ENCODE data around the gene GADD45G. TPM values are rescaled to one million over a fixed set of nuclear protein-coding genes. Genes with fewer than 3 reads are reported as not detected.

Gene GADD45G
- total RNA-seq, 1 donor from 2014 or later: under 0.01 TPM

DNA sequence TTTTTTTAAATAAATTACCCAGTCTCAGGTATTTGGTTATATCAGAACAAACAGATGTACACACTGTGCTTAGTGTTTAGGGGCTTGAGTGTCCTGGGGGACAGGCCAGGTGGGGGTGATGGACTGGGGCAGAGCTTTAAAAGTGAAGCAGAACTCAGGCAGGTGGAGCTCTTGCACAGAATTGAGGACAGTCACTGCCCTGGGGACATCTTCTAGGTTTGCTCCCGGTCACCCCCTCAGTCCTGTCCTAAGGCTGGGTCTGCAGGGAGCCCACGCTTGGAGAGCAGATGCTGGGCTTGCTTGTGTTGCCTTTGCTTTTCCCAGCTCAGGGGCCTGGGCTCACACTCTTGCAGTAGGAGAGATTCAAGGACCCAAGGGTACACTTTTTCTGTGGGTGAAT lies 10.8 kb downstream of the GADD45G start:
- no peak for TF ChIP-seq CTCF (IDR thresholded peaks at IDR 0.05; ENCODE audit: insufficient read depth, low read length, severe bottlenecking)
- FAIRE-seq (no peak), DNase-seq (ENCODE audit: low read depth) (no peak)
- H3K27me3 ChIP-seq (ENCODE audit: control insufficient read depth, insufficient read depth, low read length): peaks cover 1% of the 10 kb centered on the region
- no peaks in the 10 kb centered on the region for H3K36me3 ChIP-seq (ENCODE audit: control insufficient read depth, insufficient read depth, low read length)
- no peak overlapping the region for H3K4me3 ChIP-seq (ENCODE audit: low read depth, low read length)

DNA sequence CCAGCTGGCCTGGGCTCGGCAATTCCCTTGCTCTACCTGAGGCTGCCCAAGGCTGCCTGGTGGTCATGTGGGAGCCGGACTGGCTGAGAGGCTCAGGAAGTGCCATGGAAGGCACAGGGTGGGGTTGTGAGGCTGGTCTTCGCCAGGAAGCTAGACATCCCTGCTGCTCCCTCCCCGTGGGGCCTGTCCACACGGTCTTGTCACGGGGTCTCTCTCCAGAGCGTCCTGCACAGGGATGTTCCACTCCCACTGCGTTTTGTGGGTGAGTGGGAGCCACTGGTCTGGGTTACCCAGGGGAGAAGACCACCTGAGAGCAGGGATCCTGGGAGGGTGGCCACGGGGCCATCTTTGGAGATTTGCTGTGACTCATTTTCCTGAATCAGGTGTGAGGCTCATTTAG lies 11.6 kb downstream of the GADD45G start:
- peaks cover 1% of the 10 kb centered on the region for H3K27me3 ChIP-seq (ENCODE audit: control insufficient read depth, insufficient read depth, low read length)
- no peak for TF ChIP-seq CTCF (IDR thresholded peaks at IDR 0.05; ENCODE audit: insufficient read depth, low read length, severe bottlenecking)
- no peaks in the 10 kb centered on the region for H3K36me3 ChIP-seq (ENCODE audit: control insufficient read depth, insufficient read depth, low read length)
- no peak overlapping the region for H3K4me3 ChIP-seq (ENCODE audit: low read depth, low read length)
- DNase-seq (ENCODE audit: low read depth) (no peak), FAIRE-seq (no peak)

GRCh38 chr9:89617978-89618377 lies 13.2 kb downstream of the GADD45G start:
- FAIRE-seq (no peak), DNase-seq (ENCODE audit: low read depth) (no peak)
- no peak overlapping the region for H3K4me3 ChIP-seq (ENCODE audit: low read depth, low read length)
- no peak for TF ChIP-seq CTCF (IDR thresholded peaks at IDR 0.05; ENCODE audit: insufficient read depth, low read length, severe bottlenecking)
- peaks cover 3% of the 10 kb centered on the region for H3K27me3 ChIP-seq (ENCODE audit: control insufficient read depth, insufficient read depth, low read length)
- H3K36me3 ChIP-seq (ENCODE audit: control insufficient read depth, insufficient read depth, low read length): no peaks in the 10 kb centered on the region

DNA sequence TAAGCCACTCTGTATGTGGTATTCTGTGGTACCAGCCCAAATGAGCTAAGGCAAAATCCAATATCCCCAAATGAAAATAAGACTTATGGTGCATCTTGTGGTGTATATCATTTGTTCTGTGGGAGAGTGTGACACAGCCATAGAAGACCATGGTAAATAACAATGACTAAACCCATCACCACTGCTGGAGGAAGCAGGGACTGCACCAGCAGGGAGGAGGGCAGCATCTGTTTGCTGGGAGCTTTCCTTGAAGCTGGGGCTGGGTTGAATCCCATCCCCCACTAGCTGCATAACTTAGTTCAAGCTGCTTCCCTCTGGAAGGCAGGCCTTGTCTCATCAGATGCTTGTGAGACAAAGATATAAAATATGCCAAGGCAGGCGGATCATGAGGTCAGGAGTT lies 14.2 kb downstream of the GADD45G start:
- H3K36me3 ChIP-seq (ENCODE audit: control insufficient read depth, insufficient read depth, low read length): no peaks in the 10 kb centered on the region
- FAIRE-seq (peak; percentile 40), DNase-seq (ENCODE audit: low read depth) (no peak)
- TF ChIP-seq CTCF (IDR thresholded peaks at IDR 0.05; ENCODE audit: insufficient read depth, low read length, severe bottlenecking): no peak
- H3K4me3 ChIP-seq (ENCODE audit: low read depth, low read length): no peak overlapping the region
- peaks cover 3% of the 10 kb centered on the region for H3K27me3 ChIP-seq (ENCODE audit: control insufficient read depth, insufficient read depth, low read length)

DNA sequence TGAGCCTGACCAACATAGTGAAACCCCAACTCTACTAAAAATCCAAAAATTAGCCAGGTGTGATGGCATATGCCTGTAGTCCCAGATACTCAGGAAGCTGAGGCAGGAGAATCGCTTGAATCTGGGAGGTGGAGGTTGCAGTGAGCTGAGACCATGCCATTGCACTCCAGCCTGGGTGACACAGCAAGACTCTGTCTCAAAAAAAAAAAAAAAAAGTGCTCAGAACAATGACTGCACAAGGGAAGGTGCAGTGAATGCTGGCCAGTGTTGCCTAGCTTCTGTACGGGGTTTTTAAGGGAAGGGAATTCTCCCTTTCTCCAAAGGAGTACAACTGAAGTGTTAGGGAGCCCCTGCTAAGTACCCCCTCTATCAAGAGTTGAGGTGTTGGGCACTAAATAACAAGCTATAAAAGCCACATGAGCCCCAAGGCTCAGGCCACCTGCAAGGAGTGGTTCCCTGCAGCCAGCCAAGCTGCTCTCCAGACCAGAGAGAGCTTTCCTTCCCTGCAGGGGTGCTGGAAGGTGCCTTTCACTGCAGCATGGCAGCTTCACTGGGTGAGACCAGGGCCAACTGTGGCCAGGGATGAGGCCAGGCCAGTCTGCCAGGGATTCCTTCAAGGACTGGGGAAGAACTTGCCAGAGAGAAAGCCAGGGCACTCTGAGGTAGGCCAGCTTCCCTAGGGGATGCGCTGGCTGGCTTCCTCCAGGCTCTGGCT lies 14.8 kb downstream of the GADD45G start:
- no peak for TF ChIP-seq CTCF (IDR thresholded peaks at IDR 0.05; ENCODE audit: insufficient read depth, low read length, severe bottlenecking)
- DNase-seq (ENCODE audit: low read depth): no peak
- Histone ChIP-seq H3K27me3 (ENCODE audit: control insufficient read depth, insufficient read depth, low read length) (peaks cover 3% of the 10 kb centered on the region), H3K36me3 (ENCODE audit: control insufficient read depth, insufficient read depth, low read length) (no peaks in the 10 kb centered on the region), H3K4me3 (ENCODE audit: low read depth, low read length) (no peak overlapping the region)
- FAIRE-seq: no peak

DNA sequence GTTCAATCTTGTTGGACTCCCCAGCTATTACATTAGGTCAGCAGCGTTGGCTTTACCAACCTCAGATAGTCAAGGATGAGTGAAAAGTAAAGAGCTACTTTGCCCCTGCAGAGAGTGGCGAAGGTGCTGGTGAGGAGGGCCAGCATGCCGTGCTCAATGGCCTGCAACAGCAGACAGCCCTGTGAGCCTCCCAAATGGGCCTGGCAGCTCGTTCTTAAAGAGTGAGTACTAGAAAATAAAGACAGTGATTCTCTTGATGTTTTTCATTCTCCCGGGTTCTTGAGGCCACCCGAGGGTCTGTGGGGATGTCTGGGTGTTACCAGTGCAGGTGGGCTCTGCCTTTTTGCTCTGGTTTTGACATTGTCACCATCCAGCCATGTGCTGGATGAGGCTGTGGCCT lies 16.2 kb downstream of the GADD45G start:
- FAIRE-seq (no peak), DNase-seq (ENCODE audit: low read depth) (no peak)

More for the DNA sequence above, 16.2 kb downstream of the GADD45G start:
- Histone ChIP-seq H3K27me3 (ENCODE audit: control insufficient read depth, insufficient read depth, low read length) (peaks cover 3% of the 10 kb centered on the region), H3K36me3 (ENCODE audit: control insufficient read depth, insufficient read depth, low read length) (no peaks in the 10 kb centered on the region), H3K4me3 (ENCODE audit: low read depth, low read length) (no peak overlapping the region)
- TF ChIP-seq CTCF (IDR thresholded peaks at IDR 0.05; ENCODE audit: insufficient read depth, low read length, severe bottlenecking): no peak

Data from bronchial epithelial cell (primary cell).